ENCODE data around the gene SHMT2.
A peak's percentile ranks its signal among the peaks of the same experiment; 100 is the strongest.
"Not testable (repeated sequence)": the region's sequence is repeated elsewhere in the genome, so short reads cannot be mapped to it uniquely, and the experiment has no call there.

Gene SHMT2

GRCh38 chr12:57272337-57273151 is 43.0 kb downstream of the SHMT2 start:
- no peak for DNase-seq

- DNase-seq = no peak
These were observed 44.0 kb downstream of the SHMT2 start for GRCh38 chr12:57273516-57273915.

GRCh38 chr12:57276233-57276632 is 46.7 kb downstream of the SHMT2 start:
- DNase-seq = not testable (repeated sequence)

GRCh38 chr12:57276935-57277563 is 47.5 kb downstream of the SHMT2 start:
- no peak for DNase-seq

GRCh38 chr12:57278465-57279381 is 49.2 kb downstream of the SHMT2 start:
- no peak for DNase-seq

GRCh38 chr12:57280211-57281062 is 50.9 kb downstream of the SHMT2 start:
- peak; percentile 65 to 68 for DNase-seq

GRCh38 chr12:57282073-57282472 is 52.6 kb downstream of the SHMT2 start:
- DNase-seq = not testable (repeated sequence)
